ENCODE measurements around the gene RPS3A. TPM values are rescaled to one million over a fixed set of nuclear protein-coding genes. Genes with fewer than 3 reads are reported as not detected.
A peak's percentile ranks its signal among the peaks of the same experiment; 100 is the strongest.

The RPS3A gene
- total and polyA plus RNA-seq, 2 experiments from 2014 or later: 872 to 2,319 TPM

DNA sequence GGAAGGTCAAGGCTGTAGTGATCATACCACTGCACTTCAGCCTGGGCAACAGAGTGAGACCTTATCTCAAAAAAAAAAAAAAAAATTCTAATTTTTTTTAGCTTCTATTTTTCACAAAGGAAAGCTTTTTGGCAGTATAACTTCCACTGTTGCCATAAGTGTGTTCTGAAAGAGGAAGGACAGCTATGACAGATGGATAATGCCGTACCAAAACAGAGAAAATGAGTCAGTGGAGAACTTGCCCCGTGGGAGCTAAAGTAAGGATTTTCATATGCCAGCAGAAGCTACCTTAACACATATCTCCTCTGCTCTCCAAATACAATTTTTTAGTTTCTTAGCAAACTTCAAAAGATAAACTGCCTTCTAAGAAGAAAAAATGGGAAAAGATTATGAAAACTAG lies 43.7 kb downstream of the RPS3A start:
- no peak for DNase-seq (ENCODE audit: low read depth in 1 of 2, low spot score in 1 of 2)
- Histone ChIP-seq H3K4me3 (no peak overlapping the region), H3K4me1 (ENCODE audit: low read depth) (no peaks in the 10 kb centered on the region), H3K27me3 (no peaks in the 10 kb centered on the region), H3K36me3 (peaks cover 13% of the 10 kb centered on the region), H3K27ac (no peak overlapping the region), H3K9me3 (ENCODE audit: low read depth) (no peaks in the 10 kb centered on the region)
- TF ChIP-seq, protein P1, sequence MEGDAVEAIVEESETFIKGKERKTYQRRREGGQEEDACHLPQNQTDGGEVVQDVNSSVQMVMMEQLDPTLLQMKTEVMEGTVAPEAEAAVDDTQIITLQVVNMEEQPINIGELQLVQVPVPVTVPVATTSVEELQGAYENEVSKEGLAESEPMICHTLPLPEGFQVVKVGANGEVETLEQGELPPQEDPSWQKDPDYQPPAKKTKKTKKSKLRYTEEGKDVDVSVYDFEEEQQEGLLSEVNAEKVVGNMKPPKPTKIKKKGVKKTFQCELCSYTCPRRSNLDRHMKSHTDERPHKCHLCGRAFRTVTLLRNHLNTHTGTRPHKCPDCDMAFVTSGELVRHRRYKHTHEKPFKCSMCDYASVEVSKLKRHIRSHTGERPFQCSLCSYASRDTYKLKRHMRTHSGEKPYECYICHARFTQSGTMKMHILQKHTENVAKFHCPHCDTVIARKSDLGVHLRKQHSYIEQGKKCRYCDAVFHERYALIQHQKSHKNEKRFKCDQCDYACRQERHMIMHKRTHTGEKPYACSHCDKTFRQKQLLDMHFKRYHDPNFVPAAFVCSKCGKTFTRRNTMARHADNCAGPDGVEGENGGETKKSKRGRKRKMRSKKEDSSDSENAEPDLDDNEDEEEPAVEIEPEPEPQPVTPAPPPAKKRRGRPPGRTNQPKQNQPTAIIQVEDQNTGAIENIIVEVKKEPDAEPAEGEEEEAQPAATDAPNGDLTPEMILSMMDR (IDR thresholded peaks at IDR 0.05; ENCODE audit: low read depth, low read length): no peak

- Histone ChIP-seq H3K27ac (no peak overlapping the region), H3K27me3 (no peaks in the 10 kb centered on the region), H3K9me3 (ENCODE audit: low read depth) (no peaks in the 10 kb centered on the region), H3K4me1 (ENCODE audit: low read depth) (no peaks in the 10 kb centered on the region), H3K36me3 (peaks cover 13% of the 10 kb centered on the region), H3K4me3 (no peak overlapping the region)
- TF ChIP-seq, protein P1 (IDR thresholded peaks at IDR 0.05; ENCODE audit: low read depth, low read length): no peak
- DNase-seq (ENCODE audit: low read depth in 1 of 2, low spot score in 1 of 2): no peak
Observed at GRCh38 chr4:151143811-151144210, 44.4 kb downstream of the RPS3A start.

GRCh38 chr4:151144329-151145072 lies 45.1 kb downstream of the RPS3A start:
- H3K27me3 ChIP-seq: no peaks in the 10 kb centered on the region
- H3K9me3 ChIP-seq (ENCODE audit: low read depth): no peaks in the 10 kb centered on the region
- no peak overlapping the region for H3K4me3 ChIP-seq
- H3K4me1 ChIP-seq (ENCODE audit: low read depth): no peaks in the 10 kb centered on the region
- no peak overlapping the region for H3K27ac ChIP-seq
- H3K36me3 ChIP-seq: peaks cover 13% of the 10 kb centered on the region
- TF ChIP-seq, protein P1 (IDR thresholded peaks at IDR 0.05; ENCODE audit: low read depth, low read length): no peak
- no peak for DNase-seq (ENCODE audit: low read depth in 1 of 2, low spot score in 1 of 2)

GRCh38 chr4:151147000-151147399 lies 47.6 kb downstream of the RPS3A start:
- H3K27ac ChIP-seq: no peak overlapping the region
- no peaks in the 10 kb centered on the region for H3K4me1 ChIP-seq (ENCODE audit: low read depth)

DNA sequence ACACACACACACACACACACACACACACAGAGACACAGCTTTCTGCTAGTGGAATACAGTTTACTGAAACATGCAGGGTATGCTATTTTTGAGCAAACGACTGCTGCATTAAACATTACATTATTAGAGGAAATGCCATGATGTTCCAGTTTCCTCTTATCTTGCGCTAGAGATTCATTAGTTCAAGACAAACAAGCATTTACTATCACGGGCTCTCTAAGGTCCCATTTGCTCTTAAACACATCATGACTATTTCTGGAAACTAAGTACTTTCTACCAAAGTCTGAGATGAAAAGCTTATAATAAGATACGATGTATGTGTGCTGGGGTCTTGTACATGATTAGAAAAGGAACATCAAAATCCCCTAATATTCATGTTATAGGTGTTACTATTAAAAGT lies 48.8 kb downstream of the RPS3A start:
- Histone ChIP-seq H3K27me3 (no peaks in the 10 kb centered on the region), H3K9me3 (ENCODE audit: low read depth) (no peaks in the 10 kb centered on the region), H3K4me3 (no peak overlapping the region), H3K36me3 (peaks cover 4% of the 10 kb centered on the region), H3K27ac (no peak overlapping the region), H3K4me1 (ENCODE audit: low read depth) (no peaks in the 10 kb centered on the region)
- no peak for DNase-seq (ENCODE audit: low read depth in 1 of 2, low spot score in 1 of 2)
- TF ChIP-seq, protein P1 (IDR thresholded peaks at IDR 0.05; ENCODE audit: low read depth, low read length): no peak

More at GRCh38 chr4:151147000-151147399, 47.6 kb downstream of the RPS3A start:
- H3K4me3 ChIP-seq: no peak overlapping the region
- peak in 1 of 2 donors; percentile 56 for DNase-seq (ENCODE audit: low read depth in 1 of 2, low spot score in 1 of 2)
- no peaks in the 10 kb centered on the region for H3K27me3 ChIP-seq
- H3K36me3 ChIP-seq: peaks cover 13% of the 10 kb centered on the region
- no peaks in the 10 kb centered on the region for H3K9me3 ChIP-seq (ENCODE audit: low read depth)
- TF ChIP-seq, protein P1 (IDR thresholded peaks at IDR 0.05; ENCODE audit: low read depth, low read length): no peak

Data from cardiac muscle cell (in vitro differentiated cells and primary cell).